ENCODE data around the gene NIF3L1.
A peak's percentile ranks its signal among the peaks of the same experiment; 100 is the strongest.

NIF3L1 gene, protein sequence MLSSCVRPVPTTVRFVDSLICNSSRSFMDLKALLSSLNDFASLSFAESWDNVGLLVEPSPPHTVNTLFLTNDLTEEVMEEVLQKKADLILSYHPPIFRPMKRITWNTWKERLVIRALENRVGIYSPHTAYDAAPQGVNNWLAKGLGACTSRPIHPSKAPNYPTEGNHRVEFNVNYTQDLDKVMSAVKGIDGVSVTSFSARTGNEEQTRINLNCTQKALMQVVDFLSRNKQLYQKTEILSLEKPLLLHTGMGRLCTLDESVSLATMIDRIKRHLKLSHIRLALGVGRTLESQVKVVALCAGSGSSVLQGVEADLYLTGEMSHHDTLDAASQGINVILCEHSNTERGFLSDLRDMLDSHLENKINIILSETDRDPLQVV

DNA sequence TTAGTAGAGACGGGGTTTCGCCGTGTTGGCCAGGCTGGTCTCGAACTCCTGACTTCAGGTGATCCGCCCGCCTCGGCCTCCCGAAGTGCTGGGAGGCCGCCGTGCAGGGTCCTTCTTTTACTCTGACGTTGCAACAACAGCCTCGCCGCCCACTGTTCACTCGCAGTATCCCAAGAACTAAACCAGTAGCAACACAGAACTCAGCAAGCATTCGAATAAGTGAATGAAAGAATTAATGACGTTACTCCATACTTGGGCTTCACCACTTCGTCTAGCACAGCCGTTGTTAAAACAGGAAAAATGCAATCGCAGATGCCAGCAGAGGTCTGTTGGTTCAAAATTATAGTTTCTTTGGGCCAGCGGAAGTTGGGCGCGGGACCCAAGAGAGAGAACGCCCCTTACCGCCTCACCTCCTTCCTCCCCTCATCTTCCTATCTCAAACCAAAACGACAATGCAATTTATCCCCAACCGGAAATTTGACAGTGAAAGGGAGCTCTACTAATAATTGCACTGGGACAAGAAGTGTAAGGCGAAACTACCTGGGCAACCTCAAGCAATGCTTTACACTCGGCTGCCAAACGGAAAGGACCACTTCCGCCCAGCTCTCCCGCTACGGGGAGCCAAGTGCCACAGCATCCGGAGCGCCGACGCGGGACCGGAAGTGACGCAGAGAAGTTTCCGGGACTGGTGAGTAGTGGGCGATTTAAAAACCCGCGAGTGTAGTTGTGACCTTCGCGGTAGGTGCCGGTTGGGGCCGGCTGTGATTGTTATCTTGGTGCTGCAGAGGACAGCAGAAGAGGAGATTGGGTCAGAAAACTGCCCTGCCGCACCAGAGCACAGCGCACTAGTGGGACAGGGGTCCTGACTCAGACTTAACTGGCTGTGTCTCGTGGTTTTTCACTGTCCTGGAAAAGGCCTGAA is at the start of gene NIF3L1, which contains the start of gene PPIL3:
TSS of gene NIF3L1 (plus strand) at position 668 of the 922 bp plus-strand sequence. CDS start 2,573 bp downstream, outside the sequence.
TSS of gene PPIL3 (minus strand) at position 374 of the 922 bp plus-strand sequence. CDS start 1,462 bp downstream, outside the sequence.
- peak; percentile 93 for DNase-seq

DNA sequence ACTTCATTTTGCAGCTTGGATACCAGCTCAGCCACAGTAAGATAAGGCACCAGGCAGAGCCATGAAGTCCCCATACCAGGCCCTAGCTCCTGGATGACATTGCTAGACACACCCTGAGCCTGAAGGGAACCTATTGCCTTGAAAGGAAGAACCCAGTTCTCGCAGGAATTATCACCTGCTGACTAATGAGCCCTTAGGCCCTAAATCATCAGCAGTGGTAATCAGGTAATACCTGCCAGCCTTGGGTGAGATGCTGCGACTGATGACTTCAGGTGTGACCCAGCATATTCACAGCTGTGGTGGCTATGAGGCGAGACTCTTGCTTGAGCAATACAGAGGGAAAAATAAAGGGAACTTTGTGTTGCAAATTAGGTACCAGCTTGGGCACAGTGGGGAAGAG is 49.7 kb upstream of the NIF3L1 start:
- DNase-seq: no peak

GRCh38 chr2:200843993-200844948 is 44.9 kb upstream of the NIF3L1 start:
- no peak for DNase-seq

DNA sequence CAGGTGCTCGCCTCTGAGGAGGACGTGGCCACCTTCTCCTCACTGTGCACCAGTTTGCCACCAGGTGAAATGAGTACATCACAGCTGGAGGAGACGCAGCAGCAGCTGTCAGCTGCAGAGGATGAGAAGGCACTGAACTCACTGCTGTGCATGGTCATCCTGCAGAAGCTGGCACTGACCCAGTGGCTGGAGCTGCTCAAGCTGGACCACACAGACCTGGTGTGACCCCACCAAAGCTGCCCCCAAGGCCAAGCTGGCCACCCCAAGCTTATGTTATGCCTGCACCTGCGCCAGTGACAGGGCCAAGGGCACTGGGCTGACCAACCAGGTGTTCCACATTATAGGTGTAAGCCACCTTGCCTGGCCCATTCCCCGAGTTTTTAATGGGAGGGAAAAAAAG is 44.0 kb upstream of the NIF3L1 start:
- DNase-seq: no peak

DNA sequence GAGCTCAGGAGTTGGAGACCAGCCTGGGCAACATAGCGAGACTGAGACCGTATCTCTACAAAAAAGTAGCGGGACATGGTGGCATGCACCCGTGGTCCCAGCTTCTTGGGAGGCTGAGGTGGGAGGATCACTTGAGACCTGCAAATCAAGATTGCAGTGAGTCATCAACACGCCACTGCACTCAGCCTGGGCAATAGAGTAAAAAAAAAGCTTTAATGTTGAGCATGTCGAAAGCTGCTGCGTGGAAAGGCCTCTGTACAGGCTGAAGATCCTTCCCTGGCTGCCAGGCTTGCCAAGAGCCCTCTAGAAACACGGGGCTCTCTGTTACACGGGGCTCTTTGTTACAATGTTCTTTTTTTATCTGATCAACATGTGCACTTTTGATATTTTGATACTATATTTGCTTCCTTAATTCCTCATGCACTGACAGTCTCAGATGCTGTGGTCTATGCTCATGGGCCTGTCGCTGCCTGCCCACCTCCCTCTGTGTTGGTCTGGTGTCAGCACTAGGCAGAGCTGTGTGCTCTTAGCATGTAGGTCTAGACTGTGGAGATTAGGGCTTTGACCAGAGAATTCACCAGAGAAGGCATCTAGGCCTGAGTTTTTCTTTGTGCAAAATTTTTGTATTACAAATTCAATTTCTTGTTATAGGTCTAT is 43.4 kb upstream of the NIF3L1 start:
- DNase-seq: no peak

DNA sequence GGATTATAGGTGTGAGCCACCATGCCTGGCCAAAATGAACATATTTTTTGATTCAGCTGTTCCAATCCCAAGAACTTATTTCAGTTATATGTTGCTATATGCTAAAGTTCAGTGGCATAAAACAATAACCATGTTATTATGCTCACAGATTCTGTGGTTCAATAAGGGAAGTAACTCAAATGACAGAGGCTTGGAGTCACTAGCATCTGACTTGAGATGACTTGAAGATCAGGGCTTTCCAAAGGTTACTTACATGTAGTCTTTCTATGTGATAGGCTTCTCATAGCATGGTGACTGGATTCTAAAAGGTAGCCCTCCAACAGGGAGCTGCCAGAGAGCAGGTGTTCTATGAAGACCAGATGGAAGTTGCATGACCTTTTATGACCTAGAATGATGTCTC is 41.9 kb upstream of the NIF3L1 start:
- DNase-seq: no peak

- DNase-seq: no peak
Measured at GRCh38 chr2:200847939-200848338, 41.2 kb upstream of the NIF3L1 start.

GRCh38 chr2:200850512-200851256 is 38.5 kb upstream of the NIF3L1 start:
- DNase-seq: no peak

GRCh38 chr2:200851398-200852248 is 37.5 kb upstream of the NIF3L1 start:
- DNase-seq: no peak

DNA sequence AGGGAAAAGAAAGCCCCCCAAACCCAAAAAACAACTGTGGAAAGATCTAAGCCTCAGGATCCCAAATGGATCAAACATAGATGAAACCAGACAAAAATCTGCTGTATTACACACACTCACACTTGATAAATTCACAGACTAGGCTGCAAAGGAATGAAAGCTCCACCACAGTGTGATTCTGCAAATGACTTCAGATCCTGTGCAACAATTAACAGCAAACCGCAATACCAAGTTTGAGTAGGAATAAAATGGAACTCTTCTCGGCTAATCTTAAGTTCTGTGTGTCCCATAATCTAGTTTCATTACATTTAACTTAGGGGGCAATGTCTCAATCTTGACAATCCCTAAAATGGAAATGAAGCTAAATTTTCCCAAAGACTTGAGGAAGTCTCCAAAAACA is 36.6 kb upstream of the NIF3L1 start:
- no peak for DNase-seq

GRCh38 chr2:200856806-200857205 is 32.4 kb upstream of the NIF3L1 start:
- DNase-seq: no peak

- DNase-seq: no peak
Measured at GRCh38 chr2:200860092-200860795, 28.9 kb upstream of the NIF3L1 start.

DNA sequence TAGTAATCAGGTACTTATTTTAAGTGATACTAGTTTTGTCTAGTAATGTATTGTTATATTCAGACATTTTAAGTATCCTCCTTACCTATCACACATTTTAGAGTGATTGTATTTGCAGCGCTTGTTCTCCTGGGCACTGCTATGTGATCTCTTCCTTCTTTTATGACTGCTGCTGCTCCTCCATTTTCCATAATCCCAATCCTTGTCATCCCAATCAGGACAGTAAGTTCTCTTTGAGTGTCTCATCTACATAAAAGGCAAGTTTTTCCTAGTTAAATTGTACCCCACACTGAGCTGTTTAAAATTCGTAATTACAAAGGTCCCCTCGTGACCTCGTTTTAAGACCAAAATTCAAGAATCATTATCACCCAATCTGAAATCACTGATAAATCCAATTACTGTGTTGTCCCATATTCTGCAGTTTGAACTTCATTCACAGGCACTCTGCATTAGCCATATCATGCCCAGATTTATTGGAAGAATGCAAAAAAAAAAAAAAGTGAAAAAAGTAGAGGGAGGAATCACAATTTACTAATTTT is 27.5 kb upstream of the NIF3L1 start:
- no peak for DNase-seq

DNA sequence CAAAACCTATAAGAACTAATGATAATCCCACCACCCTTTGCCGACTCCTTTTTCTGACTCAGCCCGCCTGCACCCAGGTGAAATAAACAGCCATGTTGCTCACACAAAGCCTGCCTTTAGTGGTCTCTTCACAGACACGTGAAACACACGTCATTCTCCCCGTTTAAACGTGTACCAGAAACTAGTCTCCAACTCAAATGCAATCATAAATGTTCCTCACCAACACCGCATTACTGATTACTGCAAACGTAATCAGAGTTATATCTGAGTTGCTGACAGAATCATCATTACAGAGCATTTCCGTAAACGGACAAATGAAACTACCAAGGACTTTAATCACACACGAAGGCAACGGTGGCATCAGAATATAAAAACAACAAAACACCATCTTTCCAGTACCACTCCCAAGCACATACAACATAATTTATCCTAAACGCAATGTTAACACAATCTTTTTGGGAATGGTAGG is 26.6 kb upstream of the NIF3L1 start:
- DNase-seq: peak; percentile 9

- no peak for DNase-seq
Measured at GRCh38 chr2:200863782-200864175, 25.4 kb upstream of the NIF3L1 start.

DNA sequence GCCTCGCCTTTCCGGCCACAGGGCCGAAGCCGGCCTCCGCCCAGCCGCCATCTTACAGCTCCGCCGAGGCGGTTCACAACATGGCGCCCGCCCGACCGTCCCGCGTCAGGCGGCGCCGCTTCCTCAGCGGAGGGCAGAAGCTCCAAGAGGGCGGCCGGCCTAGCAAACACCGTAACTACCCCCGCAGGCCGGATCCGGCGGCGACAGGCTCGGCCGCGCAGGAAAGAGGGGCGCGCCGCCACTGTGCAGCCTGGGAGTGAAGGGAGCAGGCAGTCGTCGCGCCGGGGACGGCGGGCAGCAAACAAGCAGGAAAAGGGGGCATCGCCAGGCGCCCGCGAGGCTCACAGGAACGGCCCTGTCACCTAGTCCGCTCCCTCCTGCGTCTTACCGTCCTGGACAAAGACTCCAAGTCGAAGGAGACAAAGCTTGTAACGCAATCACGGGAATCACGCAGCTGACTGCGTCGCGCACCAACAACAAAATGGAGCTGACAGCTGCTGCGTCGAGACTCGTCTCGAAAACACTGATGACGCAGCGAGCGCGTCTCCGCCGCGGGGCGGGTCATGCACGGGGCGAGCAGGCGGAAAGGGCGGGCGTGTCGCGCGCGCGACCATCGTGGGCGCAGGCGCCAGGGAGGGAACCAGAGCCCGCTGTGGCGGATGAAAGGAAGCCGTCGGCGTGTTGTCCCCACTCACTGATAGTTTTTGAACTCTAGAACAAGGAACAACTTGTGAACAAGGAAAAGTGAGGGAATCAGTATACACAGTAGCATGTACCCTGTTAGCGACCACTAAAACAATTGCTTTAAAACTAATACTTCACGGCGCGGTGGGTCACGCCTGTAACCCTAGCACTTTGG is 24.8 kb upstream of the NIF3L1 start, which contains the start of gene CLK1:
TSS of gene CLK1 (minus strand) at position 483 of the 859 bp plus-strand sequence. CDS start 2,796 bp downstream, outside the sequence.
- DNase-seq: peak; percentile 88

- no peak for DNase-seq
Measured at GRCh38 chr2:200869014-200869413, 20.2 kb upstream of the NIF3L1 start.

DNA sequence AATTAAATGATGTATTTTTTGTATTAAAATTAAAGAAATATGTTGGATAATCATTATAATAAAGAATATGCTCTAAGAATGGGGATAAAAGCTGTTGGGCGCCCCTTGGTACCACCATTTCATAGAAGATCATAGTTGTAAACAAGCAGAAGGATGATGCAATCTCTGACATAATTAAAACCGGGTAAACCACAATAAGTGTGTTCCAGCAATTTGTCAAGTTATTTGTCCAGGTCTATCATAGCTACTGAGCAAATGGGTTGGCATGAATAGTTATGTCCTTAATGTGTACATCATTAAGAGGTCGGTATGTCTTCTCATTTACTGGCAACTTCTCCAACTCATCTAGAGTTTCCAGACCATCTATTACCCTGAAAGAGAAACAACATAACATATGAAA is 18.0 kb upstream of the NIF3L1 start:
- DNase-seq: no peak

Data from NCI-H1105 (cell line).